Measurements from ENCODE around the gene RIN3.

The RIN3 gene

DNA sequence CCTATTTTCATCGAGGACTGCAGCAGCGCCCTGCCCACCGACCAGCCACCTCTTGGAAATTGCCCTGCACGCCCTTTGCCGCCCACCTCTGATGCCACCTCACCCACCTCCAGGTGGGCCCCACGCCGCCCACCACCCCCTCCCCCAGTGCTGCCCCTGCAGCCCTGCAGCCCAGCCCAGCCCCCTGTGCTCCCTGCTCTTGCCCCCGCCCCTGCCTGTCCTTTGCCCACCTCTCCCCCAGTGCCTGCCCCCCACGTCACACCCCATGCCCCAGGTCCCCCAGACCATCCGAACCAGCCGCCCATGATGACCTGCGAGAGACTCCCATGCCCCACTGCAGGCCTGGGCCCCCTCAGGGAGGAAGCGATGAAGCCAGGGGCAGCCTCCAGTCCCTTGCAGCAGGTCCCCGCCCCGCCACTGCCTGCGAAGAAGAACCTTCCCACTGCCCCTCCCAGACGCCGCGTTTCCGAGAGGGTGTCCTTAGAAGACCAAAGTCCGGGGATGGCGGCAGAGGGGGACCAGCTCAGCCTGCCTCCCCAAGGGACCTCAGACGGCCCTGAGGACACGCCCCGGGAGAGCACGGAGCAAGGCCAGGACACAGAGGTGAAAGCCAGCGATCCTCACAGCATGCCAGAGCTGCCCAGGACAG is 138.3 kb downstream of the RIN3 start:
- peak; percentile 19 for DNase-seq

DNA sequence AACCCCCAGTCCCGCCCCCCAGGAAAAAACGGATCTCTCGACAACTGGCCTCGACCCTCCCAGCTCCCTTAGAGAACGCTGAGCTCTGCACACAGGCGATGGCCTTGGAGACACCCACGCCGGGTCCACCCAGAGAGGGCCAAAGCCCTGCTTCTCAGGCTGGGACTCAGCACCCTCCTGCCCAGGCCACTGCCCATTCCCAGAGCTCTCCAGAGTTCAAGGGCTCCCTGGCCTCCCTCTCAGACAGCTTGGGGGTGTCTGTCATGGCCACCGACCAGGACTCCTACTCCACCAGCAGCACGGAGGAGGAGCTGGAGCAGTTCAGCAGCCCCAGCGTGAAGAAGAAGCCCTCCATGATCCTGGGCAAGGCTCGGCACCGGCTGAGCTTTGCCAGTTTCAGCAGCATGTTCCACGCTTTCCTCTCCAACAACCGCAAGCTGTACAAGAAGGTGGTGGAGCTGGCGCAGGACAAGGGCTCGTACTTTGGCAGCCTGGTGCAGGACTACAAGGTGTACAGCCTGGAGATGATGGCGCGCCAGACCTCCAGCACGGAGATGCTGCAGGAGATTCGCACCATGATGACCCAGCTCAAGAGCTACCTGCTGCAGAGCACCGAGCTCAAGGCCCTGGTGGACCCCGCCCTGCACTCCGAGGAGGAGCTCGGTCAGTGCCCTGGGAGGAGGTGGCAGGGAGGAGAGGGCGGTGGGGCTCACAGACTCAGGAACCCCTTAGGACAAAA is 139.0 kb downstream of the RIN3 start:
- no peak for DNase-seq

DNA sequence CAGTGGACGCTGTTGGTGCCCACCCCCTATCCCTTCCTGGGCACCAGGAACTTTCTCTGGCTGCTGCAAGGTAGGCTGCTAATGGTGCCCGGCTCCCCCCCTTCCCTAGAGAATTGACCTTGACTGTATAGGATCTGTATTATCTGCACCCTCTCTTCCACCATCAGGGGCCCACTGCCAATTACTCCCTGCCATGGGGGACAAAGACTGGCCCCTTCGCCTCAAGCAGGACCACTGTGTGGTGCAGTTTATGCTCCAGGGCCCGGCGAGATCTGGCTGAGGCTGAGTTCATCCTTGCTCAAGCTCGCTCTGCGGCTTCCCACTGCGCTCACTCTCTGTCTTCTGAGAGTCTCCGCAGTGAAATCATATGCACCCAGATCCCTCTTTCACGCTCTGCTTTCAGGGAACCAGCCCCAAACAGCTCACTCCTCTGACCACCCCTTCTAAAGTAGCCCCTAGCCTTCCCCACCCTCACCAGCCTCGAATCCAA is 139.6 kb downstream of the RIN3 start:
- DNase-seq = no peak

DNA sequence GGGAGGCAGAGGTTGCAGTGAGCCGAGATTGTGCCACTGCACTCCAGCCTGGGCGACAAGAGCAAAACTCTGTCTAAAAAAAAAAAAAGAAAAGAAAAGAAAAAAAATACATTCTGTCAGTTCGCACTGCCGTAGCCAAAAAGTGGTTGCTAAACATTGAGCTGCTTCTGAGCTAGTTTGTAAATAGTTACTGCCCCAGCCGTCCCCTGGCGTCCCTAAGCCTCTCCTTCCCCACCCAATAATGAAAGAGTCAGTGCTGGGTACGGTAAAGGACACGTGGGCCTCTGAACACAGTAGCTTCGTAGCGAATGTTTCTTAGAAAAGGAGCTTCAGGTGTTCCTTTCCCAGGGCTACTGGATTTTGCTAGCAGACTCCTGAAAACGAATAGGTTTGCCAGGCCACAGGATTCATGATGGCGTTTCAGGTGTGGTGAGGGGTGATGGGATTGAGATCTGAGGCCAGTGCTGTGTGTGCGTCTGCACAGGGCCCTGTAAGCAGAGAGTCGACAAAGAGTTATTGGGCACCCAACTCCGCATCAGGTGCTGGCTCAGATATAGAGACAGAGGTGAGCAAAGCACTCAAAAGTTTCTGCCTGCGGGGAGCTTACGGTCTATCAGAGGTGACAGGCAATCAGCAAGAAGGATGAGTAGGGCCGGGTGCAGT is 140.8 kb downstream of the RIN3 start:
- no peak for DNase-seq

DNA sequence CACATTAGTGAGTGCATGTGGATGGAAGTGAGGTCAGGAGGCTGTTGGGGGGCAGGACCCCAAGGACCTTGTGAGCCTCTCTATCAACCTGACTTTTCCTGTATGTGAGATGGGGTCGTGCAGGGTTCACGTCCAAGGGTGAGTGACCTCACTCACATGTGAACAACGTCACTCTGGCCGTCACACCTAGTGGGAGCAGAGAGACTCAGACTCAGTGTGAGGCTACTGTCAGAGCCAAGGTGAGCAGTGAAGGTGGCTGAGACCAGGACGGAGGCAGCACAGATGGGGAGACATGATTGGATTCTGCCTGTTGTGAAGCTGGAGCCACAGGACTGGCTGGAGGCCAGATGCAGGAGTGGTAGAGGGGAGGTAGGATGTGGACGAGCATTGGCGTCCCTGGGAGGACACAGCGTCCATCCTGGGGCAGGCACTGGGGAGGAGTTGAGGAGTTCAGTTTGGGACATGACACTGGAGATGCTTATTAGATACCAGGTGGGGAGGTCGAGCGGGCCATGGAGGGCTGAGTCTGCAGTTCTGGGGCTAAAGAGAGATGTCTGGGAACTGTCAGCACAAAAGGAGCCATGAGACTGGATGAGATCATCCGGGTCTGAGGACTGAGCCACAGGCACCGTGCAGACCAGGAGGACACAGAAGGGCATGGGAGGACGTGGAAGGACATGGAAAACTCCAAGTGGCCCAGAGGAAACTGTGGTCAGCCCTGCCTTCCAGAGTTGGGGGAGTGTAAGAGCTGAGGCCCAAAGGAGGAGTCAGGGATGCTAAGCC is 142.0 kb downstream of the RIN3 start:
- DNase-seq = no peak

DNA sequence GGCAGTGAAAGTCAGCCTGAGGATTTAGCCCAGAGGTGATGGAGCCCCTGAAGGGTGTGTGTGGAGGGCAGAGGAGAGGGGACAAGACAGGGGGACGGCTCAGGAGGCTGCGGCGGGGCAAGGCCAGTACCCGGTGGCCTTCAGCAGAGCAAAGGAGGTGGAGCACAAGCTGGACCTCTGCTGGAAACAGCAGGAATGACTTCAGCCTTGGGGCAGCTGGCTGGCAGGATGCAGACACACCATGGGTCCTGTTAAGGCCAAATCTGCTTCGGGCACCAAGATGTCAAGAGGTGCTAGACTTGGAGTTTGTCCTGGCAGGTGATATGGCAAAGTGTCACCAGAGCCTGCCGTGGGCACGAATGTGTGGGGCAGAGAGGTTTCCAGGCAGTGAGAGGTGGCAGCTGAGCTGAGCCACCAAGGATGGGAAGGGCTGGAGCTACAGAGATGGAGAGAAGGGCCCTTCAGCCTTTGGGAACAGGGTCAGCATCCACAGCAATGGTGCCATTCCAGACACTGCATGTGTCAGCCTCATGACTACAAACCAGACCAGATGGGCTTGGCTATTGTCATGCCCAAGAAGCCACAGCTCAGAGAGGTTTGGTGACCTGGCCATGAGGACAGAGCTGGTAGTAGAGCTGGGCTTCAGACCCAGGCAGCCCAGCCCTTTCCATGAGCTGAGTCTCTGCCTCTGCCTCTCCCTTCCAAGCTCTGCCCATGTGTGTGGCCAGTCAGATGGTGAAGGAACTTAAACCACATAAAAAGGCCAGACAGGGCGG is 142.9 kb downstream of the RIN3 start:
- DNase-seq = no peak

DNA sequence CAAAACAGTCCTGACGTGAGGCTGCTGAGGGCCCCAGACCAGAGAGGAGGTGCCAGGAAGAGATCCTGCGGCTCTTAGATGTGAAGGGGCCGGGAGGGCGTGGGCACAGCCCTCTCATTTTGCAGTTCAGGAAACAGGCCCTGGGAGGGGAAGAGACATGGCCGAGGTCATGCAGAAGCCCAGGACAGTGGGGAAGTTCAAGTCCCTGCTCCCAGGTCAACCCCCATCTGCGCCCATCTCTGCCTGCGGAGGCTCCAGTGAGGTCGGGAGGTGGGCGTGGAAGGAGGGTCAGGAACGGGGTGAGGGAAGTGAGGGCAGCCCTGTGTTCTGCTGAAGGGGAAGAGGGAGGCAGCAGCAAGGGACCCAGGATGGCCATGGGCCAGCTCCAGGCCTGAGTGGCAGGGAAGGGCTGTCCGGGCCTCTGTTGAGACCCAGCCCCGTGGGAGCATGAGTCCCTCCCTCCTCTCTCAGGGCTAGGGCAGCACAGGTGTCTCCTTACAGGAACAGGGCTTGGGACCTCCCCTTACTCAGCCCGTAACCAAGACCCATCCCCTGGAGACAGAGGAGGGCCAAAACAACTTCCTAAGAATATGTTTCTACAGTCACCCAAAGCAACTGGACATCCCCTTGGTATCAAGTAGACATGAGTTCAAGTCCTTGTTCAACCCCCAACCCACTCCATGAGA is 144.0 kb downstream of the RIN3 start:
- no peak for DNase-seq

DNA sequence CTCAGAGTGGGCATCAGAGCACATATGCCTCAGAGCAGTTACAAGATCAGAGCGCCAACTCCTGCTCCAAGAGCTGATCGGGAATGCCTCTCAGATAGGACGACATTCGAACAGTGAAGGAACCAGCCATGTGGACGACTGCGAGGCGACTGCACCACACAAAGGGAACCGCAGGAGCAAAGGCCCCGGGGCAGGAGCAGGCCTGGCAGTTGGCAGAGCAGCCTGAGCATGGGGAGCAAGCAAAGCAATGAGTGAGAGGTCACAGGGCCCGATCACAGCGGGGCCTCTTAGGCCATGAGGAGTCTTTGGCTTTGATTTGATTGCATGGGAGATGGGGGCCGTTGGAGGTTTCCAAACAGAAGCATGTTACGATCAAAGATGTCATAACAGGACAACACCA is 144.6 kb downstream of the RIN3 start:
- no peak for DNase-seq

DNA sequence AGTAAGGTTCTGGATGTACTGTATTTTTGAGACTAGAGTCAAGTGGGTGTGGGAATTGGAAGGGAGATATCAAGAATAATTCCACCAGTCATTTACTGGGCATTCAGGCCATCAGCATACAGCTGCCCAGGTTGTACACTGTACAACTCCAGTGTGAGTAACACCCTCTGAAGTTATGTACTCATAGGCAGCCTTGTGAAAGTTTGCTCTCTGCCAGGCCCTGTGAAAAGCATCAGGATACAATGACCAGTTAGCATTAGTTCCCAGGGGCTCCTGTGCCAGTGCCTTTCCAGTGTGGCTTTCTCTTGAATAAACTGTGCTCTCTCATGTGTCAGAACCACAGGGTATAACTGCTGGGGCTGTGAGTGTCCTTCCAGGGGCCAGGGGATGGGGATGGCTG is 145.1 kb downstream of the RIN3 start:
- DNase-seq = no peak

DNA sequence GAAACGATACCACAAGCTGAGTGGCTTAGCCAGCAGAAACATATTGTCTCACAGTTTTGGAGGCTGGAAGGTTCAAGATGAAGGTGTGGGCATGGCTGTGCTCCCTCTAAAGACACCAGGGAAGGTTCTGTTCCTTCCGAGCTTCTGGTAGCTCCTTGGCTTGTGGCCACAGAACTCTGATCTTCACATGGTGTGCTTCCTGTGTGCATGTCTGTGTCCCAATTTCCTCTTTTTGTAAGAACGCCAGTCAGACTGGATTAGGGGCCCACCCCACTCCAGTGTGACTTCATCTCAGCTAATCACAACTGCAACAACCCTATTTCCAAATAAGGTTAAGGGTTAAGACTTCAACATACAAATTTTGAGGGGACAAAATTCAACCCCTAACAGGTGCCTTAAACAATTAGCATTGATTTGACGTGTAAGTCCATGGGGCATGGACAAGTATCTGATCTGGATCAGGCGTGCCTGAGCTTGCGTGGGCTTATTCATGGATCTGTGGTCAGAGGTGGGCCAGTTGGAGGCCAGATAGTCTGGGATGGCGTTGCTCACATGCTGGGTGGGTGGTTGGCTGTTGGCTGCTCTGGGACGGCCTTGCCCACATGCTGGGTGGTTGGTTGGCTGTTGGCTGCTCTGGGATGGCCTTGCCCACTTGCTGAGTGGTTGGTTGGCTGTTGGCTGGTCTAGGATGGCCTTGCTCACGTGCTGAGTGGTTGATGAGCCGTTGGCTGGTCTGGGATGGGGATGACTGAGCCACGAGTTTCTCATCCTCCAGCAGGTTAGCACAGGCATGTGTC is 146.4 kb downstream of the RIN3 start:
- DNase-seq = no peak

DNA sequence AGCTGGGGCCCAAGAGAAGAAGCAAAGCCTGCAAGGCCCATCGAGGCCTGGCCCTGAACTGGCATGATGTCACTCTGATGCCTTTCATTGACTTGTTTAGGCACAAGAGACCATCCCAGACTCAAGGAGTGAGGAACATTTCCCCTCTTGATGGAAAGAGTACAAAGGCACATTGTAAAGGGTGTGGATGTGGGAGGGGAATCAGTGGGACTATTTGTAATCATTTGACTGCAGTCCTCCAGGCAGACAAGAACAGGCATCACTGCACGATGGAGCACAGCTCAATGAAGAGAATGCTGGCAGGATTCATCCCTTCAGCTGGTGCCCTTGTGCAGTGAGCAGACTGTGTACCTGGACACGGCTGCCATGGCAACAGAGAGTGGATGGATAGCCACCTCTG is 147.0 kb downstream of the RIN3 start:
- DNase-seq = no peak

DNA sequence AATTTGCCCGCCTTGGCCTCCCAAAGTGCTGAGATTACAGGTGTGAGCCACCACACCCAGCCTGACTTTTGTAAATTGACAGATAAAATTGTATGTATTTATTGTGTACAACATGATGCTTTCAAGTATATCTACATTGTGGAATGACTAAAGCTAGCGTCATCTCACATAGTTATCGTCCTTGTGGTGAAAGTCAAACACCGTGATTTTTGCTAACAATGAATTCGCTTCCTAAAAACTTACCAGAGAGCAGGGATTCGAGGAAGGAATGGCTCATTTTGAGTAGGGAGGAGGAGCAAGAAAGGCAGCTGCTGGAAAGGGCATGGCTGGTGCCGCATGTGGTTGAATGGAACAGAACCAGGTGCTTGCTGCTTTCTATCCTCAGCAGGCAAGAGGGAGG is 149.5 kb downstream of the RIN3 start:
- DNase-seq = no peak

DNA sequence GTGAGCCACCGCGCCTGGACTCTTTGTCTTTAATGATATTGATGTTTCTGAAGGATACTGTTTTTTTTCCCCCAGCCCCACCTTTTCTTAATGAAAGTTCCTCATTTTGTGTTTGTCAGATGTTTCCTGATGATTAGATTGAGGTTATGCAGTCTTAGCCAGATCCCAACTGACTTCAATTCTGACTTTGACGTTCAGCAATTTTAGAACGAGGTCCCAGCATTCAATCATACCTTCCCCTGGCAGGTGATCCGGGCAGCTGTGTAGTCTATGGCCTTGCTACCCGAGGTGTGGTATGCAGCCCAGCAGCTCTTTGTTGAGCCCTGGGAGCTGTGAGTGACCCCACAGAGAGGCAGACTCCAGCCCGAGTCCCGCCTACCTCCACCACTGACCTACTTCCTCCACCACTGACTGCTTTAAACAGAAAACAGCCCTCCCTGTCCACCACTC is 152.1 kb downstream of the RIN3 start:
- no peak for DNase-seq

DNA sequence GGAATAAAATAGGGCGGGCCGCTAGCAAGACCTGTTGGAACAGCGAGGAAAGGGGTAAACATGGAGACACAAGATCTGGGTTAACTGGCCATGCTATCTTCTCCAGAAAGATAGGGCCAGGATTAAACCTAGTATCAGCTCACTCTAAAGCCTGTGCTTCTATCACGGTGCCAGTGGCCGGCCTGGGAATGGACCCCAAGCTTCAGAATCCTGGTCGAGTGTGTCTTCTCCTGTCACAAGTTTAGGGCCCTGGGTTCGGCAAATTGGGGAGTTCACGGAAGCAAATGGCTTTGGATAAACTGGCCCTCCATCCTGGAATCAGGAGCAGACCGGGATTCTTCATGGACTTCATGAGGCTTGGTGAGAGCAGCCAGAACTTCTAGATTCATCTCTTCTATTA is 152.7 kb downstream of the RIN3 start:
- DNase-seq = no peak

DNA sequence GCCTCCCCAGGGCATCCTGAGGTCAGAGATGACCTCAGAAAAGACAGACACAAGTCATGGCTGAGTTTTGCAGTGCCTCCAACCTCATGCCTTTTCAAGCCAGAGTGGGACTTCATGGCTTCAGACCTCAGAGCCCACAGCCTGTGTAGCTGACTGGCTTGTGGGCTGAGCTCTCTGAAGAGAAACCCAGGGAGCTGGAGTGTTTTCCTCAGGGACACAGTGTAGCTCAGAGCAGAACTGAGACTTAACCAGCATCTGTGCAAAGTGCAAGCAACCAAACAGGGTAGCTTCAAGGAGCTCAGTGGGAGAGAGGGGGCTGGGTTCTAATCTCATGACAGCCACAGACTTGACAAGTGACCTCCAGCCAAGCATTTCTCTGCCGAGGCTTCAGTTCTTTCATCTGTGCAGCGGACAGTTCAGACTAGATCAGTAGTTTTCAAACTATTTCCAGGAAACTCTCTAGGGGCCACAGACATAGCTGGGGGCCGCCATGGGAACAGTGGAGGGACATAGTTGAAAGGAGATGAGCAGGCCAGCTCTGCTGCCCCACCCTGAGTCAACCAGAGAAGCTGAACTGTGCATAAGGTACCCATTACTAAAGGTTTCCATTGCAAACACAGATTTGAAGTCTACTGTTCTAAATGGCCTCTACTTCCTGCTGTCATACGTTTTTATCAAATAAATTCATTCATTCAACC is 154.8 kb downstream of the RIN3 start:
- no peak for DNase-seq

DNA sequence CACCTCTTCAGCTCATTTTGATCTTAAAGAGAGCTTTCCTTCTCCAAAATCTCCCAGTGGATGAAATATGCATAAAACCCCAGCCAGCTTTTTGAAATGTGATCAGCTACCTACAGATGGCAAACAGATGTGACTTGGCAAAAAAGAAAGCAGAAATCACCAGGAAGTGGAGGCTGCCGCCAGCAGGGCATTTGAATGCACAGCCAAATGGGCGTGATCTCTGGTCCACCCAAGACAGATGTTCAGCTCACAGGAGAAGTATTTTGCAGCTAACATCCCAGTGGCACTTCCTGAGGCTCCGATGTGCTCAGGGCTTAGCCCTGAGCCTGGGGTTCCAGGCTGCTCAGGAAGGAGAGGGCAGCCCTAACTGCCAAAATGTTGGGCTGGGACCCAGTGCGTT is 156.6 kb downstream of the RIN3 start:
- DNase-seq = no peak

DNA sequence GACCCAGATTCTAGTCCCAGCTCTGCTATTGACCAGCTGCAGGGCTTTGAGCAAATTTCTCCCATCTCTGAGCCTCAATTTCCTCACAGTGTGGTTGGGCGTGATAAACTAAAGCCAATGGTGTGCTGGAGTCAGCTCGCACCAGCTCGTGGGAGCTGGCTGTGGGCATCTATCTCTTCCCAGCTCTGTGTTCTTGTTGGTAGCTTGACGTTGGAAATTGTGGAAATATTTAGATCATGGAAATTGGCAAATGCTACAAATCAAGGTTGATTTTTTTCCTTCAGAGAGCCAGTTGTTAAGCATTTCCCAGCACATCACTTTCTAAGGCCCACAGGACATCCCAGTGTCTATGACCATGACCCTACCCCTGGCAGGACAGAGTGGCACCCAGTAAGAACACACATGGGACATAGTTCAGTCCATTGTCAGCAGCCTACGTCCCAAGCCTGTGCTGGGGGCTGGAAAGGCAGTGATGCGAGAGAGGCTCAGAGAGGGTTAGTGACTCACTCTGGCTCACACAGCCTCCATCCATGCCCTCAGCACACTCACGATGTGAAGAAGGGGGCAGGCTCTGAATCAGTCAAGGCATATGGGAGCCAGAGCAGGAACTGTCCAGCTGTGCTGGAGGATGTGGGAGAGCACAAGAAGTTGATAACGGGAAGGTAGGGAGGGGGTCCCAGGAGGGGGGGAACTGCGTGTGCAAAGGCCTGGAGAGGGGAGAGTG is 157.2 kb downstream of the RIN3 start:
- DNase-seq = no peak

DNA sequence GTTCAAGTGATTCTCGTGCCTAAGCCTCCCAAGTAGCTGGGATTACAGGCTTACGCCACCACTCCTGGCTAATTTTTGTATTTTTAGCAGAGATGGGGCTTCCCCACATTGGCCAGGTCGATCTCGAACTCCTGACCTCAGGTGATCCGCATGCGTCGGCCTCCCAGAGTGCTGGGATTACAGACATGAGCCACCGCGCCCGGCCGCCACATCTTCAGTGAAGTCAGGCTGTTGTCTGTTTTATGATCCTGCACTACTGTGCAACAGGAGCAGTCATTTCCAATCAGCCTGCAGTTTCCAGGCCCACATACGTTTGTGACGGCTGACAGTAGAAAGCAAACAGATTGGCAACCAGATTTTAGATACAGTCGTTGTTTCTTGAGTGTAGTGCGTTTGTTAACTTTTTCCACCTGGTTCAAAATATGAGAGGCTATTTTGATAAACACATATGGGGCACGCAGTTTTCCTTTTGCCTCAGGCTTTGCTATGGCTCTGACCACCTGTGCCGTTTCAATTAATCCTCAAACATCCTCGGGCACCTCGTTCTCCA is 160.1 kb downstream of the RIN3 start:
- DNase-seq = no peak

DNA sequence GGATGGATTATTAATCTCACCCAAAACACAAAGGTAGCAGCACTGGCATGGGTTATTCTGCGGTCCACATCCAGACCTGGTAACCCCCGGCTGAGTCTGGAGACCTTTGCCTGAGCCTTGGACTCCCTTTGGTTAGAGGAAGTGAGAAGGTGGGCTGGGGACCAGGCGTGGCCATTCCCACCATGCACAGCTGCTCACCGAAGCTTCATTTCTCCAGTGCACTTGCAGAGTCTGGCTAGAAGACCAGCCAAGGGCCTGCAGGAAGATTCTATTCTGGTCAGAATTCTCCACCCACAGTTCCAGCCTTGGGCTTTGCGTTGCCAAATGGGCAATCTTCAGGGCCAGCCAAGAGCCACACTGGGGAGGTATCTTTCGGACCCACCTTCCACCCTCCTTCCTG is 161.8 kb downstream of the RIN3 start:
- no peak for DNase-seq
